Measurements from ENCODE around the gene PTBP1.

Gene PTBP1

GRCh38 chr19:756236-756635, 41.0 kb upstream of the PTBP1 start:
- no peak overlapping the region for H3K4me3 ChIP-seq (ENCODE audit: insufficient read depth in 1 of 2, low read depth in 1 of 2, low read length in 2 of 2)
- no peak overlapping the region for H3K4me2 ChIP-seq (ENCODE audit: low read length, poor library complexity, severe bottlenecking)
- H4K8ac ChIP-seq (ENCODE audit: low read length): no peak overlapping the region
- no peak overlapping the region for H2BK5ac ChIP-seq (ENCODE audit: low read depth, low read length, poor library complexity, severe bottlenecking)
- H3K36me3 ChIP-seq (ENCODE audit: control insufficient read depth in 1 of 2, insufficient read depth in 2 of 2, low read depth in 1 of 2, low read length in 2 of 2): no peaks in the 10 kb centered on the region
- H3K79me1 ChIP-seq (replicated peaks; ENCODE audit: low read length, poor library complexity, severe bottlenecking): no peaks in the 10 kb centered on the region
- no peaks in the 10 kb centered on the region for H3K9me3 ChIP-seq (ENCODE audit: control insufficient read depth, low read length)
- H2AFZ ChIP-seq (ENCODE audit: low read depth, low read length): no peak overlapping the region
- DNase-seq: peak; percentile 59
- no peak overlapping the region for H2BK15ac ChIP-seq (ENCODE audit: low read depth, poor library complexity, severe bottlenecking)
- no peak overlapping the region for H3K23ac ChIP-seq (ENCODE audit: low read length in 2 of 2)
- H2BK12ac ChIP-seq (ENCODE audit: low read length in 2 of 2): no peak overlapping the region
- no peak overlapping the region for H3K14ac ChIP-seq (ENCODE audit: low read length in 2 of 2)
- no peak overlapping the region for H3K9ac ChIP-seq (ENCODE audit: low read length)
- H3K27ac ChIP-seq (ENCODE audit: low read length, poor library complexity, severe bottlenecking): no peak overlapping the region
- no peak overlapping the region for H2AK5ac ChIP-seq (ENCODE audit: low read length, severe bottlenecking)
- H3K18ac ChIP-seq (ENCODE audit: low read depth in 1 of 2, low read length in 2 of 2): no peak overlapping the region
- H3K4me1 ChIP-seq (ENCODE audit: control insufficient read depth, insufficient read depth, low read depth, low read length): peaks cover 17% of the 10 kb centered on the region
- no peak overlapping the region for H2BK120ac ChIP-seq (ENCODE audit: low read depth, low read length)
- no peak overlapping the region for H3K4ac ChIP-seq (ENCODE audit: low read depth in 1 of 2, low read length in 2 of 2)
- H4K91ac ChIP-seq (ENCODE audit: low read length): no peak overlapping the region
- H3K27me3 ChIP-seq (ENCODE audit: control insufficient read depth in 1 of 2, insufficient read depth in 1 of 2, low read length in 2 of 2): no peaks in the 10 kb centered on the region

GRCh38 chr19:756821-757688, 40.2 kb upstream of the PTBP1 start:
- Histone ChIP-seq H4K8ac (ENCODE audit: low read length) (no peak overlapping the region), H3K4me2 (ENCODE audit: low read length, poor library complexity, severe bottlenecking) (no peak overlapping the region), H3K4me3 (ENCODE audit: insufficient read depth in 1 of 2, low read depth in 1 of 2, low read length in 2 of 2) (no peak overlapping the region), H3K18ac (ENCODE audit: low read depth in 1 of 2, low read length in 2 of 2) (no peak overlapping the region), H2BK12ac (ENCODE audit: low read length in 2 of 2) (no peak overlapping the region), H2BK5ac (ENCODE audit: low read depth, low read length, poor library complexity, severe bottlenecking) (no peak overlapping the region), H2BK120ac (ENCODE audit: low read depth, low read length) (no peak overlapping the region), H3K9me3 (ENCODE audit: control insufficient read depth, low read length) (peaks cover 5% of the 10 kb centered on the region), H3K36me3 (ENCODE audit: control insufficient read depth in 1 of 2, insufficient read depth in 2 of 2, low read depth in 1 of 2, low read length in 2 of 2) (no peaks in the 10 kb centered on the region), H2AFZ (ENCODE audit: low read depth, low read length) (no peak overlapping the region), H3K4ac (ENCODE audit: low read depth in 1 of 2, low read length in 2 of 2) (no peak overlapping the region), H4K91ac (ENCODE audit: low read length) (no peak overlapping the region), H3K27ac (ENCODE audit: low read length, poor library complexity, severe bottlenecking) (no peak overlapping the region), H2BK15ac (ENCODE audit: low read depth, poor library complexity, severe bottlenecking) (no peak overlapping the region), H3K23ac (ENCODE audit: low read length in 2 of 2) (no peak overlapping the region), H3K14ac (ENCODE audit: low read length in 2 of 2) (peak overlapping the region in 1 of 2 experiments; percentile 42), H2AK5ac (ENCODE audit: low read length, severe bottlenecking) (no peak overlapping the region), H3K79me1 (replicated peaks; ENCODE audit: low read length, poor library complexity, severe bottlenecking) (no peaks in the 10 kb centered on the region), H3K4me1 (ENCODE audit: control insufficient read depth, insufficient read depth, low read depth, low read length) (peaks cover 11% of the 10 kb centered on the region), H3K9ac (ENCODE audit: low read length) (no peak overlapping the region), H3K27me3 (ENCODE audit: control insufficient read depth in 1 of 2, insufficient read depth in 1 of 2, low read length in 2 of 2) (no peaks in the 10 kb centered on the region)
- DNase-seq: no peak
- 90% methylated on average over 36 of the region's 36 CpGs for WGBS

- no peak overlapping the region for H3K9ac ChIP-seq (ENCODE audit: low read length)
- H2BK12ac ChIP-seq (ENCODE audit: low read length in 2 of 2): no peak overlapping the region
- no peak overlapping the region for H3K23ac ChIP-seq (ENCODE audit: low read length in 2 of 2)
- no peaks in the 10 kb centered on the region for H3K27me3 ChIP-seq (ENCODE audit: control insufficient read depth in 1 of 2, insufficient read depth in 1 of 2, low read length in 2 of 2)
- no peak overlapping the region for H2BK120ac ChIP-seq (ENCODE audit: low read depth, low read length)
- H3K18ac ChIP-seq (ENCODE audit: low read depth in 1 of 2, low read length in 2 of 2): no peak overlapping the region
- H2AFZ ChIP-seq (ENCODE audit: low read depth, low read length): no peak overlapping the region
- no peak overlapping the region for H3K4me2 ChIP-seq (ENCODE audit: low read length, poor library complexity, severe bottlenecking)
- H3K4me1 ChIP-seq (ENCODE audit: control insufficient read depth, insufficient read depth, low read depth, low read length): peaks cover 6% of the 10 kb centered on the region
- no peak overlapping the region for H3K4me3 ChIP-seq (ENCODE audit: insufficient read depth in 1 of 2, low read depth in 1 of 2, low read length in 2 of 2)
- no peak overlapping the region for H4K91ac ChIP-seq (ENCODE audit: low read length)
- peaks cover 5% of the 10 kb centered on the region for H3K9me3 ChIP-seq (ENCODE audit: control insufficient read depth, low read length)
- no peak overlapping the region for H3K4ac ChIP-seq (ENCODE audit: low read depth in 1 of 2, low read length in 2 of 2)
- H3K14ac ChIP-seq (ENCODE audit: low read length in 2 of 2): no peak overlapping the region
- 96% methylated on average over 50 of the region's 50 CpGs for WGBS
- H2BK15ac ChIP-seq (ENCODE audit: low read depth, poor library complexity, severe bottlenecking): no peak overlapping the region
- H3K79me1 ChIP-seq (replicated peaks; ENCODE audit: low read length, poor library complexity, severe bottlenecking): no peaks in the 10 kb centered on the region
- H3K27ac ChIP-seq (ENCODE audit: low read length, poor library complexity, severe bottlenecking): no peak overlapping the region
- H2BK5ac ChIP-seq (ENCODE audit: low read depth, low read length, poor library complexity, severe bottlenecking): no peak overlapping the region
- no peak overlapping the region for H2AK5ac ChIP-seq (ENCODE audit: low read length, severe bottlenecking)
- no peaks in the 10 kb centered on the region for H3K36me3 ChIP-seq (ENCODE audit: control insufficient read depth in 1 of 2, insufficient read depth in 2 of 2, low read depth in 1 of 2, low read length in 2 of 2)
- no peak for DNase-seq
- no peak overlapping the region for H4K8ac ChIP-seq (ENCODE audit: low read length)
Measured at GRCh38 chr19:757811-758668, 39.2 kb upstream of the PTBP1 start.

GRCh38 chr19:763181-763580, 34.1 kb upstream of the PTBP1 start:
- Histone ChIP-seq H3K27ac (ENCODE audit: low read length, poor library complexity, severe bottlenecking) (no peak overlapping the region), H4K91ac (ENCODE audit: low read length) (no peak overlapping the region), H3K27me3 (ENCODE audit: control insufficient read depth in 1 of 2, insufficient read depth in 1 of 2, low read length in 2 of 2) (no peaks in the 10 kb centered on the region), H2BK5ac (ENCODE audit: low read depth, low read length, poor library complexity, severe bottlenecking) (no peak overlapping the region), H2BK12ac (ENCODE audit: low read length in 2 of 2) (no peak overlapping the region), H3K18ac (ENCODE audit: low read depth in 1 of 2, low read length in 2 of 2) (no peak overlapping the region), H4K8ac (ENCODE audit: low read length) (no peak overlapping the region), H3K4me1 (ENCODE audit: control insufficient read depth, insufficient read depth, low read depth, low read length) (no peaks in the 10 kb centered on the region), H3K9ac (ENCODE audit: low read length) (no peak overlapping the region), H2AFZ (ENCODE audit: low read depth, low read length) (no peak overlapping the region), H3K14ac (ENCODE audit: low read length in 2 of 2) (no peak overlapping the region), H2BK120ac (ENCODE audit: low read depth, low read length) (no peak overlapping the region), H2AK5ac (ENCODE audit: low read length, severe bottlenecking) (no peak overlapping the region), H3K36me3 (ENCODE audit: control insufficient read depth in 1 of 2, insufficient read depth in 2 of 2, low read depth in 1 of 2, low read length in 2 of 2) (no peaks in the 10 kb centered on the region), H3K4me3 (ENCODE audit: insufficient read depth in 1 of 2, low read depth in 1 of 2, low read length in 2 of 2) (no peak overlapping the region), H3K9me3 (ENCODE audit: control insufficient read depth, low read length) (peaks cover 5% of the 10 kb centered on the region), H3K23ac (ENCODE audit: low read length in 2 of 2) (no peak overlapping the region), H3K4ac (ENCODE audit: low read depth in 1 of 2, low read length in 2 of 2) (no peak overlapping the region), H3K79me1 (replicated peaks; ENCODE audit: low read length, poor library complexity, severe bottlenecking) (no peaks in the 10 kb centered on the region), H2BK15ac (ENCODE audit: low read depth, poor library complexity, severe bottlenecking) (no peak overlapping the region), H3K4me2 (ENCODE audit: low read length, poor library complexity, severe bottlenecking) (no peak overlapping the region)
- DNase-seq: no peak
- WGBS: 95% methylated on average over 9 of the region's 10 CpGs

All from mesenchymal stem cell (in vitro differentiated cells and primary cell).